HCT116 (cell line): Measurements from ENCODE around the gene BCL7A. TPM values are rescaled to one million over a fixed set of nuclear protein-coding genes. Genes with fewer than 3 reads are reported as not detected.

ENCODE experiments used
- ATAC-seq: fragments of 200-7000 bp; cut with Tn5 transposase; 2 replicates; pipeline ENCODE4 v1.9.1; 2020; ENCODE audit warnings: mild to moderate bottlenecking, moderate library complexity
- BruUV-seq: library from RNA; stranded (reverse); fragments of 400-500 nt; replicated peaks from 2 replicates; lab custom pipeline; 2021; lab: Mats Ljungman, UMichigan
- CTCF ChIA-PET: fragments of 300-600 bp; sonication (Branson Sonifier 250); formaldehyde crosslinking; loops from one replicate; lab custom pipeline; 2021; ENCODE audit warnings: antibody characterized with exemption; lab: Charles Lee
- POLR2A ChIA-PET: fragments of 300-600, 350-600 bp; sonication (Branson Sonifier 250); formaldehyde crosslinking; loops from one replicate; lab custom pipeline; 2021; ENCODE audit warnings: antibody characterized with exemption; lab: Charles Lee
- RAD21 ChIA-PET, 2 experiments: fragments of 300-600 bp; sonication (Branson Sonifier 250); formaldehyde crosslinking; loops; one replicate each; lab custom pipeline; 2023; ENCODE audit warnings: low total read pairs in 2 of 2; ENCODE audit not compliant: uncharacterized antibody in 2 of 2, unreplicated experiment in 2 of 2, low non-redundant PET in 1 of 2; lab: Charles Lee
- DNase-seq: peaks from one replicate; pipeline ENCODE4 v3.0.0-alpha.2; 2010; ENCODE audit warnings: low read depth, low spot score
- H2AFZ ChIP-seq: fragments of 200-600 bp; shearing (Covaris generic), sonication (generic); 2 replicates; pipeline ENCODE4 v1.6.1; 2017; ENCODE audit warnings: low read depth, mixed run types, mixed read lengths, antibody characterized with exemption, low read length; ENCODE audit not compliant: poor library complexity, severe bottlenecking
- H3K27ac ChIP-seq: 2 replicates; pipeline ENCODE4 v1.5.1; 2012; ENCODE audit warnings: low read depth, low read length
- H3K27me3 ChIP-seq: fragments of 200-600 bp; sonication (generic); 2 replicates; pipeline ENCODE4 v1.6.1; 2016; ENCODE audit warnings: mixed run types, low read length, mixed read lengths; ENCODE audit not compliant: insufficient read depth
- H3K36me3 ChIP-seq, 2 experiments: fragments of 200-500 bp in 1 of 2; fragments of 200-600 bp in 1 of 2; sonication (Bioruptor generic) in 1 of 2; sonication (generic) in 1 of 2; 2 replicates each; pipeline versions ENCODE4 v1.5.1 to v1.6.1; 2014 to 2016; ENCODE audit warnings: low read length in 2 of 2, inconsistent platforms in 1 of 2, mixed read lengths in 1 of 2, mixed run types in 1 of 2; ENCODE audit not compliant: insufficient read depth in 2 of 2, control insufficient read depth in 1 of 2
- H3K4me1 ChIP-seq, 2 experiments: fragments of 200-600 bp in 1 of 2; sonication (generic) in 1 of 2; 2 replicates each; pipeline versions ENCODE4 v1.5.1 to v1.6.1; 2012 to 2017; ENCODE audit warnings: low read length in 2 of 2, inconsistent platforms in 1 of 2, mild to moderate bottlenecking in 1 of 2, mixed read lengths in 1 of 2, mixed run types in 1 of 2, moderate library complexity in 1 of 2; ENCODE audit not compliant: insufficient read depth in 2 of 2, control insufficient read depth in 1 of 2
- H3K4me2 ChIP-seq: fragments of 200-600 bp; sonication (generic); 2 replicates; pipeline ENCODE4 v1.6.1; 2017; ENCODE audit warnings: mixed run types, low read length, mixed read lengths
- H3K4me3 ChIP-seq, 2 experiments: fragments of 200-600 bp in 1 of 2; sonication (generic) in 1 of 2; replicated peaks in 1 of 2; 2 replicates each; pipeline ENCODE4 v1.5.1; 2011 to 2016; ENCODE audit warnings: low read length in 2 of 2, control low read depth in 1 of 2, low read depth in 1 of 2, mild to moderate bottlenecking in 1 of 2, mixed read lengths in 1 of 2, mixed run types in 1 of 2
- H3K79me2 ChIP-seq: fragments of 200-600 bp; sonication (generic); 2 replicates; pipeline ENCODE4 v1.6.1; 2017; ENCODE audit warnings: mild to moderate bottlenecking, mixed run types, low read length, moderate library complexity, mixed read lengths; ENCODE audit not compliant: insufficient read depth
- H3K9ac ChIP-seq: fragments of 200-600 bp; sonication (generic); 2 replicates; pipeline ENCODE4 v1.6.1; 2016; ENCODE audit warnings: low read length, mixed read lengths
- H3K9me2 ChIP-seq: fragments of 200-600 bp; sonication (generic), shearing (Covaris generic); 2 replicates; pipeline ENCODE4 v1.6.1; 2017; ENCODE audit warnings: mixed run types, mild to moderate bottlenecking, moderate library complexity; ENCODE audit not compliant: insufficient read depth
- H3K9me3 ChIP-seq, 2 experiments: fragments of 200-500 bp in 1 of 2; fragments of 200-600 bp in 1 of 2; sonication (Bioruptor generic) in 1 of 2; sonication (generic) in 1 of 2; 2 replicates each; pipeline ENCODE4 v1.6.1; 2014 to 2017; ENCODE audit warnings: low read length in 2 of 2, mixed read lengths in 2 of 2, inconsistent platforms in 1 of 2, low read depth in 1 of 2, mild to moderate bottlenecking in 1 of 2, mixed run types in 1 of 2, moderate library complexity in 1 of 2; ENCODE audit not compliant: control insufficient read depth in 1 of 2, insufficient read depth in 1 of 2
- H4K20me1 ChIP-seq: fragments of 200-600 bp; sonication (generic), shearing (Covaris generic); 2 replicates; pipeline ENCODE4 v1.6.1; 2017; ENCODE audit warnings: mixed run types, mild to moderate bottlenecking, moderate library complexity; ENCODE audit not compliant: insufficient read depth
- CBX3 ChIP-seq: IDR thresholded peaks from 2 replicates; pipeline ENCODE4 v1.6.1; 2012; ENCODE audit warnings: low read depth
- EGR1 ChIP-seq: IDR thresholded peaks from 2 replicates; pipeline ENCODE4 v1.6.1; 2012; ENCODE audit warnings: low read depth
- ELF1 ChIP-seq: IDR thresholded peaks from 2 replicates; pipeline ENCODE4 v1.6.1; 2012; ENCODE audit warnings: low read depth, borderline replicate concordance
- EZH2 ChIP-seq: fragments of 200-600 bp; sonication (generic); IDR thresholded peaks from 2 replicates; pipeline ENCODE4 v1.6.1; 2017; ENCODE audit warnings: antibody characterized with exemption, mixed run types
- POLR2A ChIP-seq: IDR thresholded peaks from 2 replicates; pipeline ENCODE4 v1.7.0; 2011; ENCODE audit warnings: borderline replicate concordance; ENCODE audit not compliant: insufficient read depth, insufficient read length; ENCODE audit errors: extremely low read depth
- POLR2AphosphoS5 ChIP-seq: IDR thresholded peaks from 2 replicates; pipeline ENCODE4 v1.6.1; 2011; ENCODE audit warnings: mild to moderate bottlenecking, low read depth, low read length, moderate library complexity
- SIN3A ChIP-seq: IDR thresholded peaks from 2 replicates; pipeline ENCODE4 v1.6.1; 2012; ENCODE audit warnings: low read depth
- SRF ChIP-seq: IDR thresholded peaks from 2 replicates; pipeline ENCODE4 v1.6.1; 2012; ENCODE audit warnings: low read depth
- TCF7L2 ChIP-seq: IDR thresholded peaks from 2 replicates; pipeline ENCODE4 v1.7.0; 2011; ENCODE audit warnings: borderline replicate concordance, inconsistent platforms; ENCODE audit not compliant: insufficient read depth, insufficient read length; ENCODE audit errors: extremely low read depth
- ZFX ChIP-seq: fragments of 450-650 bp; IDR thresholded peaks from 2 replicates; pipeline ENCODE4 v1.6.1; 2017
- ZNF274 ChIP-seq: fragments of 200-500 bp; sonication (Bioruptor generic); IDR thresholded peaks from 2 replicates; pipeline ENCODE4 v1.6.1; 2014; ENCODE audit warnings: mild to moderate bottlenecking, low read depth, low read length, inconsistent platforms
- intact Hi-C: fragments of 100-400 bp; cut with micrococcal nuclease; formaldehyde crosslinking; loops from 2 replicates; pipeline ENCODE4 v1.10.0; 2022
- total RNA-seq: library from RNA; stranded (reverse); gene quantifications from one replicate; pipeline ENCODE4 v1.2.1, GENCODE V29; 2021; ENCODE audit not compliant: unreplicated experiment
- TF ChIP-seq, protein P1 (sequence below): IDR thresholded peaks from 2 replicates; pipeline ENCODE4 v1.6.1; 2012
- TF ChIP-seq, protein P2 (sequence below): IDR thresholded peaks from 2 replicates; pipeline ENCODE4 v1.6.1; 2012; ENCODE audit warnings: low read depth
- TF ChIP-seq, protein P3 (sequence below): IDR thresholded peaks from 2 replicates; pipeline ENCODE4 v1.6.1; 2011; ENCODE audit warnings: mild to moderate bottlenecking, low read length, moderate library complexity; ENCODE audit not compliant: insufficient replicate concordance; ENCODE audit errors: extremely low read depth
- TF ChIP-seq, protein P4 (sequence below): IDR thresholded peaks from 2 replicates; pipeline ENCODE4 v1.6.1; 2012

BCL7A gene
- total RNA-seq, 1 experiment from 2014 or later: 14.2 TPM

DNA sequence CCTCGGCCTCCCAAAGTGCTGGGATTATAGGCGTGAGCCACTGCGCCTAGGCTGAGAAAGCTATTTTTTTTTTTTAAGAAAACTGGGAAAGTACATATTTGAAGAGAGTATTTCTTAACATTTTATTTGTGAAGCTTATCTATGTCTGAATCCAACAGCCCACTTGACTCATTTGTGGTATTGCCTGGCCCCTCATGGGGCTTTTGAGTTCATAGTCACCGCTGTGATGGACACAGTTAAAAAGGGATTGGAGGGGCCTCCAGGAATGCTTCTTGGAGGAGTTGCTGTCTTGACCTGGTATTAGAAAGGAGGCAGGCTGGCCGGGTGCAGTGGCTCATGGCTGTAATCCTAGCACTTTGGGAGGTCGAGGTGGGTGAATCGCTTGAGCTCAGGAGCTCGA is 26.5 kb downstream of the BCL7A start:
- CTCF ChIA-PET: no interaction called here
- BruUV-seq: no TSS peak
- POLR2A ChIA-PET: no interaction called here
- RAD21 ChIA-PET: no interaction called here
- no peak for ATAC-seq
- Histone ChIP-seq H3K79me2 (no peaks in the 10 kb centered on the region), H3K4me1 (no peaks in the 10 kb centered on the region), H3K27ac (no peak overlapping the region), H3K9me2 (no peaks in the 10 kb centered on the region), H3K4me2 (no peak overlapping the region), H3K27me3 (no peaks in the 10 kb centered on the region), H3K4me3 (no peak overlapping the region), H4K20me1 (no peaks in the 10 kb centered on the region), H3K9ac (no peak overlapping the region), H3K36me3 (peaks cover 4 to 5% of the 10 kb centered on the region in 2 experiments; a peak in 3 of 4 replicates), H3K9me3 (no peaks in the 10 kb centered on the region), H2AFZ (no peak overlapping the region)
- DNase-seq: no peak
- intact Hi-C loops: no loop called here
- no peak for TF ChIP-seq CBX3
- no peak for TF ChIP-seq POLR2A
- TF ChIP-seq, protein P1, sequence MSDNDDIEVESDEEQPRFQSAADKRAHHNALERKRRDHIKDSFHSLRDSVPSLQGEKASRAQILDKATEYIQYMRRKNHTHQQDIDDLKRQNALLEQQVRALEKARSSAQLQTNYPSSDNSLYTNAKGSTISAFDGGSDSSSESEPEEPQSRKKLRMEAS: no peak
- TF ChIP-seq ZFX: no peak
- TF ChIP-seq TCF7L2: no peak
- no peak for TF ChIP-seq EGR1
- TF ChIP-seq, protein P2, sequence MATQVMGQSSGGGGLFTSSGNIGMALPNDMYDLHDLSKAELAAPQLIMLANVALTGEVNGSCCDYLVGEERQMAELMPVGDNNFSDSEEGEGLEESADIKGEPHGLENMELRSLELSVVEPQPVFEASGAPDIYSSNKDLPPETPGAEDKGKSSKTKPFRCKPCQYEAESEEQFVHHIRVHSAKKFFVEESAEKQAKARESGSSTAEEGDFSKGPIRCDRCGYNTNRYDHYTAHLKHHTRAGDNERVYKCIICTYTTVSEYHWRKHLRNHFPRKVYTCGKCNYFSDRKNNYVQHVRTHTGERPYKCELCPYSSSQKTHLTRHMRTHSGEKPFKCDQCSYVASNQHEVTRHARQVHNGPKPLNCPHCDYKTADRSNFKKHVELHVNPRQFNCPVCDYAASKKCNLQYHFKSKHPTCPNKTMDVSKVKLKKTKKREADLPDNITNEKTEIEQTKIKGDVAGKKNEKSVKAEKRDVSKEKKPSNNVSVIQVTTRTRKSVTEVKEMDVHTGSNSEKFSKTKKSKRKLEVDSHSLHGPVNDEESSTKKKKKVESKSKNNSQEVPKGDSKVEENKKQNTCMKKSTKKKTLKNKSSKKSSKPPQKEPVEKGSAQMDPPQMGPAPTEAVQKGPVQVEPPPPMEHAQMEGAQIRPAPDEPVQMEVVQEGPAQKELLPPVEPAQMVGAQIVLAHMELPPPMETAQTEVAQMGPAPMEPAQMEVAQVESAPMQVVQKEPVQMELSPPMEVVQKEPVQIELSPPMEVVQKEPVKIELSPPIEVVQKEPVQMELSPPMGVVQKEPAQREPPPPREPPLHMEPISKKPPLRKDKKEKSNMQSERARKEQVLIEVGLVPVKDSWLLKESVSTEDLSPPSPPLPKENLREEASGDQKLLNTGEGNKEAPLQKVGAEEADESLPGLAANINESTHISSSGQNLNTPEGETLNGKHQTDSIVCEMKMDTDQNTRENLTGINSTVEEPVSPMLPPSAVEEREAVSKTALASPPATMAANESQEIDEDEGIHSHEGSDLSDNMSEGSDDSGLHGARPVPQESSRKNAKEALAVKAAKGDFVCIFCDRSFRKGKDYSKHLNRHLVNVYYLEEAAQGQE: no peak
- TF ChIP-seq, protein P3, sequence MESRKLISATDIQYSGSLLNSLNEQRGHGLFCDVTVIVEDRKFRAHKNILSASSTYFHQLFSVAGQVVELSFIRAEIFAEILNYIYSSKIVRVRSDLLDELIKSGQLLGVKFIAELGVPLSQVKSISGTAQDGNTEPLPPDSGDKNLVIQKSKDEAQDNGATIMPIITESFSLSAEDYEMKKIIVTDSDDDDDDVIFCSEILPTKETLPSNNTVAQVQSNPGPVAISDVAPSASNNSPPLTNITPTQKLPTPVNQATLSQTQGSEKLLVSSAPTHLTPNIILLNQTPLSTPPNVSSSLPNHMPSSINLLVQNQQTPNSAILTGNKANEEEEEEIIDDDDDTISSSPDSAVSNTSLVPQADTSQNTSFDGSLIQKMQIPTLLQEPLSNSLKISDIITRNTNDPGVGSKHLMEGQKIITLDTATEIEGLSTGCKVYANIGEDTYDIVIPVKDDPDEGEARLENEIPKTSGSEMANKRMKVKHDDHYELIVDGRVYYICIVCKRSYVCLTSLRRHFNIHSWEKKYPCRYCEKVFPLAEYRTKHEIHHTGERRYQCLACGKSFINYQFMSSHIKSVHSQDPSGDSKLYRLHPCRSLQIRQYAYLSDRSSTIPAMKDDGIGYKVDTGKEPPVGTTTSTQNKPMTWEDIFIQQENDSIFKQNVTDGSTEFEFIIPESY: no peak
- TF ChIP-seq EZH2: no peak
- no peak for TF ChIP-seq POLR2AphosphoS5
- TF ChIP-seq, protein P4, sequence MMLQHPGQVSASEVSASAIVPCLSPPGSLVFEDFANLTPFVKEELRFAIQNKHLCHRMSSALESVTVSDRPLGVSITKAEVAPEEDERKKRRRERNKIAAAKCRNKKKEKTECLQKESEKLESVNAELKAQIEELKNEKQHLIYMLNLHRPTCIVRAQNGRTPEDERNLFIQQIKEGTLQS: no peak
- TF ChIP-seq ZNF274: no peak
- no peak for TF ChIP-seq SRF
- TF ChIP-seq ELF1: no peak
- TF ChIP-seq SIN3A: no peak
